NCI-H128 (cell line): ENCODE measurements around the gene AXIN1.
A peak's percentile ranks its signal among the peaks of the same experiment; 100 is the strongest.
"Not testable (repeated sequence)": the region's sequence is repeated elsewhere in the genome, so short reads cannot be mapped to it uniquely, and the experiment has no call there.

Source experiments
- DNase-seq: peaks from one replicate; lab custom pipeline; 2025; ENCODE audit not compliant: unreplicated experiment; lab: John Stamatoyannopoulos, UW

AXIN1 gene

GRCh38 chr16:381789-382717 is 29.5 kb upstream of the AXIN1 start, which contains the start of gene PGAP6:
Gene PGAP6, minus strand, starts transcription at chr16:381978. Its CDS starts 157 bp downstream, at chr16:381821.
- DNase-seq = no peak

GRCh38 chr16:381012-381788 is 28.7 kb upstream of the AXIN1 start:
- no peak for DNase-seq

GRCh38 chr16:380762-381011 is 28.2 kb upstream of the AXIN1 start:
- no peak for DNase-seq

DNA sequence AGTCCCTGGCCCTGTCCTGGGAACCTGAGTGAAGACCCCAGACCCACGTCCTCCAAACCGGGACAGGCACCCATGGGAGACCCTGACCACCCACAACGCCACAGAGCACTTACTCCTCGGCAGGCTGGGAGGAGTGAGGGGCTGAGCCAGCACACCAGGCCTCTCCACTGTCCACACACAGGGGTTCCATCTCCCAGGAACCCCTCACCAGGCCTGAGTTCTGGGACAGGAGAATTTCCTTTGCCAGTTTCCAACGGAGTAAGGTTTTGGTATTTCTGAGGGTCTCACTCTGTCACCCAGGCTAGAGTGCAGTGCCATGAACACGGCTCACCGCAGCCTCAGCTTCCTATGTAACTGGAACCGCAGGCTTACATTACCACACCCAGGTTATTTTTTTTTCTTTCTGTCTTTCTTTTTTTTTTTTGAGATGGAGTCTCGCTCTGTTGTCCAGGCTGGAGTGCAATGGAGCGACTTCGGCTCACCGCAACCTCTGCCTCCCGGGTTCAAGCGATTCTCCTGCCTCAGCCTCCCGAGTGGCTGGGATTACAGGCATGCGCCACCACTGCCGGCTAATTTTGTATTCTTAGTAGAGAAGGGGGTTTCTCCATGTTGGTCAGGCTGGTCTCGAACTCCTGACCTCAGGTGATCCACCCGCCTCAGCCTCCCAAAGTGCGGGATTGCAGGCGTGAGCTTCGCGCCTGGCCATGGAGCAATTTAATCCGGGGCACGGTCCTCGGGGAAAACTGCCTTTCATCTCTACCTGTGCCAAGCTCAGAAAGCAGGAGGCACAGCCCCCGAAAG is 27.6 kb upstream of the AXIN1 start:
- no peak for DNase-seq

GRCh38 chr16:379183-379960 is 26.8 kb upstream of the AXIN1 start:
- DNase-seq = peak; percentile 59

DNA sequence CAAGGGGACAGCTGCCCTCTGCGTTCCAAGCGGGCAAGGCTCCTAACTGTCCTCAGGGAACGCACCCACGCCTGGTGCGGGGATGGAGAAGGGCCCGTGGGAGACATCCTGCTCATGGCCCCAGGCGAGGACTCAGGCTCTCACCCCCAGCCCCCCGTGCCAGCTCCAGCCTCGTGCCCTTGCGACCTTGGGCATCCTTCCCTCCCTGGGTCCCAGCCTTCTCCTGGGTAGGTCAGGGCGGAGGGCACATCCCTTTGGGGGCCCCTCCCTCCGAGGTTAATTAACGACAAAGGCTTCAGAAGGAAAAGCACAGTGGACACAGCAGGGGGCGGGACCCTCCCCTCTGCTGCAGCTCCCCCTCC is 26.3 kb upstream of the AXIN1 start:
- no peak for DNase-seq

GRCh38 chr16:378113-378820 is 25.7 kb upstream of the AXIN1 start:
- not testable (repeated sequence) for DNase-seq

DNA sequence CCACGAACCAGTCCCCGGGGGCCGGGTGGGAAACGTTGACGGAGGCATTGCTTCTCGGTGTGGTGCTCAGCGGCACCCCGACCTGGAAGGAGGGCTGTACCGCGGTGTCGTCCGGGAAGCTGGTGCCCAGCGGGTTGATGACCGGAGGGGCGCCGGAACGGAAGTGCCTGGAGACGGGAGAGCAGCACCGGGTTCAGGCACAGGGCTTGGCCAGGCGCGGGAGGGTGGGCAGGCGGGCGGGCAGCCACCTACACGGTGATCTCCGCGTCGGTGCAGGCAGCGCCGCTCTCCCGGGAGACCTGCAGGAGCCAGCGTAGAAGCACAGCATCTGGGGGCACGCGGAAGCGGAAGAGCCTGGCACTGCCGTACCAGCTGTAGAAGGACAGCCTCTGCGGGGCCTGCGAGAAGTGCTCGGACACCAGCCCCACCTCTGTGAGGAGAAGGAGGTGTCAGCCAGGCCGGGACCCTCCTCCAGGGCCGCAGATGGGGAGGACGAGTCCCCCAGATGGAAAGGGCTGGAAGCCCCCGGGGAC is 25.0 kb upstream of the AXIN1 start:
- no peak for DNase-seq

DNA sequence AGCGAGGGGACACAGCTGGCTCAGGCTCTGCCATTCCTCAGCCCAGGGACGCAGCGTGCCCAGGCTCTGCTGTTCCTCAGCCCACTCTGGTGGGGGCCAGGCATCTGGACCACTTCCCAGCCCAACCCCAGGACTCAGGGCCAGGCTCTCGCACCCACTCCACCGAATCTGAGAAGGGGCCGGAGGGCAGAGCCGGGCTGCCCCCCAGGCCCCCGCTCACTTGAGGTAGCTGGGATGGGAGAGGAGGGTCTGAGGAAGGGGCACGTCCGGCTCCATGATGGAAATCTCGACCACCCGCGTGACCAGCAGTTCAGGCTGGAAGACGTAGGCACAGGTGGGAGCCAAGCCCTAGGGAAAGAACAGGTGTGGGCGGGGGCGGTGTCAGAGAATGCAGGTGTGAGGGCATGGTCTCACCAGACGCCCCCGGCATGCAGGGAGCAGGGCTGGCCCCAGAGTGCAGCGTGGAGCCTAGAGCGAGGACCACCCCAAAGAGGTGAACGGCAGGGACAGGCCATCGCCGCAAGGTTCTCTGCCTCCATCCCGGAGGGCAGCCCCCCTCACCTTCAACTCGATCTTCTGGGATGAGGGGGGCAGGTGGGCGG is 24.4 kb upstream of the AXIN1 start:
- no peak for DNase-seq

GRCh38 chr16:375927-376816 is 23.6 kb upstream of the AXIN1 start:
- DNase-seq = no peak

- no peak for DNase-seq
These were observed 22.7 kb upstream of the AXIN1 start for GRCh38 chr16:375212-375611.

- no peak for DNase-seq
These were observed 22.0 kb upstream of the AXIN1 start for GRCh38 chr16:374616-374926.

DNA sequence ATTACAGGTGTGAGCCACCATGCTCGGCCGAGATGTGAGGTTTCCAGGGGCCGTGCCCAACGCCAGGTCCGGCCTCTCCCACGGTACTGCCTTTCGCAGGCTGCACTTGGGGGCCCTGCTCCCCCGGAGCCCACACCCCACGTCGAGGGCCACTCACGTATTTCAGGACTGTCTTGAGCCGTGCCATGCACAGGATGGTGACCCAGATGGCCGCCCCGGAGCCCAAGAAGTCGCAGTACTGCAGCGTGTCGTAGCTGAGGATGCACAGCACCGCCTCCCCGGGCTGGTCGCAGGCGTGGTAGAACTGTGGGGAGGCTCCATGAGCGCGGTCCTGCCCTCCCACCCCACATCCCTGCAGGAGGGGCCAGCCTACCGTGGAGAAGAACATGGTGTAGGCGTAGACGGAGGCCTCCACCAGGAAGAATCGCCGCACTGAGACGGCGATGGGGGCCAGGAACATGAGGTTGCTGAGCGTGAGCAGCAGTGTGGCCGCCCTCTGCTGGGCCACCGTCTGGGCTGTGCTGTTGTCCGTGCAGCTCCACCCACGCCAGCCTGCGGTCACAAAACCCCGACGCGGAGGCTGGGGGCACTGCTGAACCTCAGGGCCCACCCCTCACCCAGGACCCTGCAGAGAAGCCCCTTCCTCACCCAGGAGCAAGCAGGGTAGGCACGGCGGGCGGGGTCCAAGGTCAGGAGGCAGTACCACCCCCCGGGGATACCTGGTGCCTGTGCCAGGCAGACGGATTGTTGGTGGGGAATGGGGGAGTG is 21.5 kb upstream of the AXIN1 start:
- DNase-seq = no peak

- DNase-seq = no peak
These were observed 20.6 kb upstream of the AXIN1 start for GRCh38 chr16:373020-373598.

- no peak for DNase-seq
These were observed 19.9 kb upstream of the AXIN1 start for GRCh38 chr16:372302-372983.

- no peak for DNase-seq
These were observed 19.2 kb upstream of the AXIN1 start for GRCh38 chr16:371515-372301.
